DOHH2 (cell line): ENCODE measurements around the gene BANP.
"Not testable (repeated sequence)": the region's sequence is repeated elsewhere in the genome, so short reads cannot be mapped to it uniquely, and the experiment has no call there.

Experiments
- H3F3A ChIP-seq: fragments of 200-600 bp; sonication (generic), shearing (Covaris generic); 2 replicates; pipeline ENCODE4 v1.6.0; 2016; ENCODE audit warnings: antibody characterized with exemption, mild to moderate bottlenecking; ENCODE audit not compliant: control insufficient read depth, insufficient read depth
- H3K27ac ChIP-seq: fragments of 200-600 bp; sonication (generic); 2 replicates; pipeline ENCODE4 v1.5.1; 2014; ENCODE audit warnings: low read depth, mild to moderate bottlenecking, low read length, moderate library complexity
- H3K27me3 ChIP-seq: fragments of 200-600 bp; sonication (generic); 2 replicates; pipeline ENCODE4 v1.6.1; 2014; ENCODE audit warnings: mild to moderate bottlenecking, low read length, mixed read lengths; ENCODE audit not compliant: control insufficient read depth
- H3K36me3 ChIP-seq: fragments of 200-600 bp; sonication (generic); 2 replicates; pipeline ENCODE4 v1.6.1; 2014; ENCODE audit warnings: mild to moderate bottlenecking, low read length, moderate library complexity, mixed read lengths; ENCODE audit not compliant: control insufficient read depth
- H3K4me1 ChIP-seq: fragments of 200-600 bp; sonication (generic); 2 replicates; pipeline ENCODE4 v1.6.1; 2014; ENCODE audit warnings: mild to moderate bottlenecking, low read length, mixed read lengths; ENCODE audit not compliant: control insufficient read depth
- H3K4me2 ChIP-seq: fragments of 200-600 bp; sonication (generic); 2 replicates; pipeline ENCODE4 v1.6.0; 2014; ENCODE audit warnings: mild to moderate bottlenecking, low read length, moderate library complexity
- H3K4me3 ChIP-seq: fragments of 200-600 bp; sonication (generic); 2 replicates; pipeline ENCODE4 v1.5.1; 2014; ENCODE audit warnings: mild to moderate bottlenecking, low read length, mixed read lengths
- H3K79me2 ChIP-seq: fragments of 200-600 bp; sonication (generic); 2 replicates; pipeline ENCODE4 v1.6.1; 2014; ENCODE audit warnings: mild to moderate bottlenecking, low read length, mixed read lengths; ENCODE audit not compliant: control insufficient read depth
- H3K9me2 ChIP-seq: fragments of 200-600 bp; sonication (generic); replicated peaks from 2 replicates; pipeline ENCODE4 v1.6.1; 2014; ENCODE audit warnings: mild to moderate bottlenecking, low read length, mixed read lengths; ENCODE audit not compliant: control insufficient read depth
- H3K9me3 ChIP-seq: fragments of 200-600 bp; sonication (generic); 2 replicates; pipeline ENCODE4 v1.6.1; 2014; ENCODE audit warnings: antibody characterized with exemption, low read length, mixed read lengths; ENCODE audit not compliant: control insufficient read depth, insufficient read depth
- H4K20me1 ChIP-seq: fragments of 200-600 bp; sonication (generic); 2 replicates; pipeline ENCODE4 v1.6.0; 2014; ENCODE audit warnings: low read depth, mild to moderate bottlenecking, antibody characterized with exemption, low read length, moderate library complexity; ENCODE audit not compliant: control insufficient read depth, insufficient read depth
- CTCF ChIP-seq: fragments of 200-600 bp; sonication (generic); IDR thresholded peaks from one replicate; pipeline ENCODE4 v1.5.1; 2014; ENCODE audit warnings: antibody characterized with exemption, mild to moderate bottlenecking, low read depth, low read length; ENCODE audit not compliant: poor library complexity, severe bottlenecking
- EZH2phosphoT487 ChIP-seq: fragments of 200-600 bp; sonication (generic); IDR thresholded peaks from 2 replicates; pipeline ENCODE4 v1.6.1; 2017; ENCODE audit warnings: borderline replicate concordance, mild to moderate bottlenecking, antibody characterized with exemption, low read length, moderate library complexity, mixed read lengths

Gene BANP

GRCh38 chr16:88037876-88038525, 86.8 kb downstream of the BANP start:
- H3K27ac ChIP-seq, H3K4me2 ChIP-seq, H4K20me1 ChIP-seq, H3K27me3 ChIP-seq, H3K79me2 ChIP-seq, H3K9me3 ChIP-seq, H3K4me3 ChIP-seq, H3K9me2 ChIP-seq, H3F3A ChIP-seq, H3K36me3 ChIP-seq: not testable (repeated sequence)
- H3K4me1 ChIP-seq = peaks cover 16% of the 10 kb centered on the region

- not testable (repeated sequence) for H3F3A ChIP-seq, H4K20me1 ChIP-seq, H3K9me3 ChIP-seq, H3K9me2 ChIP-seq, H3K27ac ChIP-seq, H3K4me3 ChIP-seq, H3K4me2 ChIP-seq, H3K27me3 ChIP-seq, H3K79me2 ChIP-seq, H3K36me3 ChIP-seq
- H3K4me1 ChIP-seq = peaks cover 21% of the 10 kb centered on the region
These were observed 87.3 kb downstream of the BANP start for GRCh38 chr16:88038526-88038908.

GRCh38 chr16:88039591-88039990, 88.4 kb downstream of the BANP start:
- Histone ChIP-seq H3K4me2 (no peak overlapping the region), H3K4me1 (peaks cover 32% of the 10 kb centered on the region), H3K27me3 (no peaks in the 10 kb centered on the region), H3K79me2 (no peaks in the 10 kb centered on the region), H3F3A (peaks cover 4% of the 10 kb centered on the region; the same call in 1 of the 2 replicates), H3K9me2 (no peaks in the 10 kb centered on the region), H3K27ac (no peak overlapping the region), H3K4me3 (no peak overlapping the region), H3K9me3 (no peaks in the 10 kb centered on the region), H4K20me1 (no peaks in the 10 kb centered on the region), H3K36me3 (peaks cover 7% of the 10 kb centered on the region)
- TF ChIP-seq EZH2phosphoT487 (no peak), CTCF (no peak)

GRCh38 chr16:88040196-88040876, 89.1 kb downstream of the BANP start:
- not testable (repeated sequence) for H3K9me2 ChIP-seq, H4K20me1 ChIP-seq, H3K79me2 ChIP-seq, H3K36me3 ChIP-seq, H3K9me3 ChIP-seq, H3K27ac ChIP-seq, H3K4me2 ChIP-seq, H3K4me3 ChIP-seq, H3K27me3 ChIP-seq
- Histone ChIP-seq H3K4me1 (peaks cover 40% of the 10 kb centered on the region), H3F3A (peaks cover 12% of the 10 kb centered on the region)

GRCh38 chr16:88040877-88041244, 89.6 kb downstream of the BANP start:
- not testable (repeated sequence) for H3K4me3 ChIP-seq, H3K36me3 ChIP-seq, H3K27me3 ChIP-seq, H3K79me2 ChIP-seq, H4K20me1 ChIP-seq, H3K9me3 ChIP-seq, H3K27ac ChIP-seq, H3K9me2 ChIP-seq, H3K4me2 ChIP-seq
- peaks cover 45% of the 10 kb centered on the region for H3K4me1 ChIP-seq
- H3F3A ChIP-seq = peaks cover 16% of the 10 kb centered on the region

GRCh38 chr16:88041506-88041905, 90.3 kb downstream of the BANP start:
- peak overlapping the region; percentile 99; the same call in 1 of the 2 replicates for H3K27ac ChIP-seq
- peaks cover 51% of the 10 kb centered on the region for H3K4me1 ChIP-seq
- H3K79me2 ChIP-seq, H3K4me2 ChIP-seq, H3K4me3 ChIP-seq, H4K20me1 ChIP-seq, H3K9me3 ChIP-seq, H3K36me3 ChIP-seq, H3K27me3 ChIP-seq, H3K9me2 ChIP-seq: not testable (repeated sequence)
- peaks cover 21% of the 10 kb centered on the region for H3F3A ChIP-seq

GRCh38 chr16:88041986-88042562, 90.8 kb downstream of the BANP start:
- H3K36me3 ChIP-seq, H3K9me3 ChIP-seq, H3K4me3 ChIP-seq, H3K27me3 ChIP-seq, H3K9me2 ChIP-seq, H4K20me1 ChIP-seq, H3K79me2 ChIP-seq: not testable (repeated sequence)
- Histone ChIP-seq H3K4me2 (peak overlapping the region; percentile 45), H3K4me1 (peaks cover 57% of the 10 kb centered on the region), H3F3A (peaks cover 27% of the 10 kb centered on the region), H3K27ac (peak overlapping the region; percentile 99)
